Measurements from ENCODE around the gene TYSND1.
A peak's percentile ranks its signal among the peaks of the same experiment; 100 is the strongest.

DNA sequence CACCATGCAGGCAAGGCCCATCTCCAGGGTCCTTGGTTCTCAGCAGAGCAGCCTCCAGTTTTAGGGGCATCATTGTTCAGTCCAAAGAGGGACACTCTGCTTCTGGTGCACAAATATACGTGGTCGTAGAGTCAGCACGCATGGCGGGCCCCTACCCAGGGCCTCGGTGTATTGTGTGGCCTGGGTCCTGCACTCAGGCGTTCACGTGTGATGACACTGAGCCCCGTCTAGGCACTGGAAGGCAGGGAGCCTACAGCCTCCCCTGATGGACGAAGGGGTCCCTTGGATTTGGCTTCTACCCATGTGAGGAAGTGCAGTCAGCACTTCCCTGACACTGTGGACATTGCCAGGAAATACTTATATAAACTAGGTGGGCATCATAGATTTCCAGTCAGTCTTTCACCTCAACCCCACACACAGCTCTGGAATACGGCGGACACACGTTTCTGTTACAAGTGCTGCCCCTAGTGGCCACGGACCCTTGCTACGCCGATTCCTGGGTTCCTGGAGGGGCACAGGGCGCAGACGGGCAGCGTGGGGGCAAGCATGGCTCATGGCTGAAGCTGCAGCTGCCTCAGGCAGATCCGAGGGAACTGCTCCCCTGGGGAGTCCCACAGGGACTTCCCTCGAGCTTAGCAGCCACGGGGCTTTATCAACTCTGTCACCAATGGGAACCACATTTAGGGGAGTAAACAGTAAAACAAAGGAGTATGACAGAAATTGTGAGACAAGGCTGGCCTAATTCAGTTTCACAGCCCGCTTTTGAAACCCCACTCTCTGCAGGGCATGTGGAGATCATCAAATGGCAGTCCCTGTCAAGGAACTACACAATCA lies 39.3 kb downstream of the TYSND1 start:
- TF ChIP-seq, protein P1, sequence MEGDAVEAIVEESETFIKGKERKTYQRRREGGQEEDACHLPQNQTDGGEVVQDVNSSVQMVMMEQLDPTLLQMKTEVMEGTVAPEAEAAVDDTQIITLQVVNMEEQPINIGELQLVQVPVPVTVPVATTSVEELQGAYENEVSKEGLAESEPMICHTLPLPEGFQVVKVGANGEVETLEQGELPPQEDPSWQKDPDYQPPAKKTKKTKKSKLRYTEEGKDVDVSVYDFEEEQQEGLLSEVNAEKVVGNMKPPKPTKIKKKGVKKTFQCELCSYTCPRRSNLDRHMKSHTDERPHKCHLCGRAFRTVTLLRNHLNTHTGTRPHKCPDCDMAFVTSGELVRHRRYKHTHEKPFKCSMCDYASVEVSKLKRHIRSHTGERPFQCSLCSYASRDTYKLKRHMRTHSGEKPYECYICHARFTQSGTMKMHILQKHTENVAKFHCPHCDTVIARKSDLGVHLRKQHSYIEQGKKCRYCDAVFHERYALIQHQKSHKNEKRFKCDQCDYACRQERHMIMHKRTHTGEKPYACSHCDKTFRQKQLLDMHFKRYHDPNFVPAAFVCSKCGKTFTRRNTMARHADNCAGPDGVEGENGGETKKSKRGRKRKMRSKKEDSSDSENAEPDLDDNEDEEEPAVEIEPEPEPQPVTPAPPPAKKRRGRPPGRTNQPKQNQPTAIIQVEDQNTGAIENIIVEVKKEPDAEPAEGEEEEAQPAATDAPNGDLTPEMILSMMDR (IDR thresholded peaks at IDR 0.05 in 2 of 3, conservative IDR thresholded peaks at IDR 0.05 in 1 of 3; ENCODE audit: borderline replicate concordance in 1 of 3, insufficient read depth in 1 of 3, low read depth in 2 of 3, low read length in 2 of 3), result peak; percentile 39 to 90 (median 80); a peak in 5 of 6 replicates
- TF ChIP-seq TCF7L2 (IDR thresholded peaks at IDR 0.05; ENCODE audit: borderline replicate concordance, extremely low read depth, insufficient read depth, insufficient read length), result no peak
- TF ChIP-seq, protein P2, sequence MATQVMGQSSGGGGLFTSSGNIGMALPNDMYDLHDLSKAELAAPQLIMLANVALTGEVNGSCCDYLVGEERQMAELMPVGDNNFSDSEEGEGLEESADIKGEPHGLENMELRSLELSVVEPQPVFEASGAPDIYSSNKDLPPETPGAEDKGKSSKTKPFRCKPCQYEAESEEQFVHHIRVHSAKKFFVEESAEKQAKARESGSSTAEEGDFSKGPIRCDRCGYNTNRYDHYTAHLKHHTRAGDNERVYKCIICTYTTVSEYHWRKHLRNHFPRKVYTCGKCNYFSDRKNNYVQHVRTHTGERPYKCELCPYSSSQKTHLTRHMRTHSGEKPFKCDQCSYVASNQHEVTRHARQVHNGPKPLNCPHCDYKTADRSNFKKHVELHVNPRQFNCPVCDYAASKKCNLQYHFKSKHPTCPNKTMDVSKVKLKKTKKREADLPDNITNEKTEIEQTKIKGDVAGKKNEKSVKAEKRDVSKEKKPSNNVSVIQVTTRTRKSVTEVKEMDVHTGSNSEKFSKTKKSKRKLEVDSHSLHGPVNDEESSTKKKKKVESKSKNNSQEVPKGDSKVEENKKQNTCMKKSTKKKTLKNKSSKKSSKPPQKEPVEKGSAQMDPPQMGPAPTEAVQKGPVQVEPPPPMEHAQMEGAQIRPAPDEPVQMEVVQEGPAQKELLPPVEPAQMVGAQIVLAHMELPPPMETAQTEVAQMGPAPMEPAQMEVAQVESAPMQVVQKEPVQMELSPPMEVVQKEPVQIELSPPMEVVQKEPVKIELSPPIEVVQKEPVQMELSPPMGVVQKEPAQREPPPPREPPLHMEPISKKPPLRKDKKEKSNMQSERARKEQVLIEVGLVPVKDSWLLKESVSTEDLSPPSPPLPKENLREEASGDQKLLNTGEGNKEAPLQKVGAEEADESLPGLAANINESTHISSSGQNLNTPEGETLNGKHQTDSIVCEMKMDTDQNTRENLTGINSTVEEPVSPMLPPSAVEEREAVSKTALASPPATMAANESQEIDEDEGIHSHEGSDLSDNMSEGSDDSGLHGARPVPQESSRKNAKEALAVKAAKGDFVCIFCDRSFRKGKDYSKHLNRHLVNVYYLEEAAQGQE (IDR thresholded peaks at IDR 0.05; ENCODE audit: low read depth), result no peak
- no peak for TF ChIP-seq YY1 (IDR thresholded peaks at IDR 0.05; ENCODE audit: extremely low read depth, insufficient replicate concordance, low read depth, low read length)
- TF ChIP-seq ZNF274 (IDR thresholded peaks at IDR 0.05; ENCODE audit: low read depth, low read length), result no peak
- TF ChIP-seq POLR2A (IDR thresholded peaks at IDR 0.05; ENCODE audit: borderline replicate concordance, extremely low read depth, insufficient read depth, insufficient read length), result no peak
- TF ChIP-seq JUND (IDR thresholded peaks at IDR 0.05), result no peak
- no peak for TF ChIP-seq SP1 (IDR thresholded peaks at IDR 0.05; ENCODE audit: low read depth)
- no peak for TF ChIP-seq EZH2phosphoT487 (IDR thresholded peaks at IDR 0.05; ENCODE audit: borderline replicate concordance)

Measured in HCT116 (cell line).